Stimulated activated CD8-positive, alpha-beta memory T cell treated with anti-CD3 and anti-CD28 coated beads, Interleukin-15, amount 100 ng/mL, for 48 hours (primary cell): ENCODE results near the gene NISCH.

Source experiments
- DNase-seq, 2 donors: peaks; one replicate each; pipeline ENCODE4 v3.0.0-alpha.2; 2020; ENCODE audit warnings: low read depth in 2 of 2

NISCH gene

DNA sequence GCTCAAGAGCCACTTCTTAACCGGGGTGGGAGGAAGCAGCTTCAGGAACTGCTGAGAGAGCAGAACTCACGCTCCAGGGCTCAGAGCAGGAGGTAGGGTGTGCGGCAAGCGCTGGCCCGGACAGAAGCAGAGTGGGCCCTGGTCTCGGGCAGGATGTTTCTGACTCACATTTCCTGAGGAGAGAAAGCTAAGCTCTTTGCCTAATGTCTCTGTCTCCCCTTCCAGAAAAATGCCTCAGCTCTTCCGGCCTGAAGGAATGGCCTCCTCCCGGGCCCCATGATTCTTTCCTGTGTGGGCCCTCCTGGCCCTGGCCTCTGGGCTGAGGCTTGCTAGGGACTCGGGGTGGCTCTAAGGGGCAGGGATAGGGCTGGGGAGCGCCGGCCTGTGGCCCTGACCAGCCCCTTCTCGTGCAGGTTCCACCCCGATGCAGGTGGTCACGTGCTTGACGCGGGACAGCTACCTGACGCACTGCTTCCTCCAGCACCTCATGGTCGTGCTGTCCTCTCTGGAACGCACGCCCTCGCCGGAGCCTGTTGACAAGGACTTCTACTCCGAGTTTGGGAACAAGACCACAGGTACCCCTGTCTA is 35.6 kb downstream of the NISCH start:
- no peak for DNase-seq

DNA sequence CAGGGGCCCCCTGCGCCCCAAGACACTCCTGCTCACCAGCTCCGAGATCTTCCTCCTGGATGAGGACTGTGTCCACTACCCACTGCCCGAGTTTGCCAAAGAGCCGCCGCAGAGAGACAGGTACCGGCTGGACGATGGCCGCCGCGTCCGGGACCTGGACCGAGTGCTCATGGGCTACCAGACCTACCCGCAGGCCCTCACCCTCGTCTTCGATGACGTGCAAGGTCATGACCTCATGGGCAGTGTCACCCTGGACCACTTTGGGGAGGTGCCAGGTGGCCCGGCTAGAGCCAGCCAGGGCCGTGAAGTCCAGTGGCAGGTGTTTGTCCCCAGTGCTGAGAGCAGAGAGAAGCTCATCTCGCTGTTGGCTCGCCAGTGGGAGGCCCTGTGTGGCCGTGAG is 36.7 kb downstream of the NISCH start:
- DNase-seq, result no peak

DNA sequence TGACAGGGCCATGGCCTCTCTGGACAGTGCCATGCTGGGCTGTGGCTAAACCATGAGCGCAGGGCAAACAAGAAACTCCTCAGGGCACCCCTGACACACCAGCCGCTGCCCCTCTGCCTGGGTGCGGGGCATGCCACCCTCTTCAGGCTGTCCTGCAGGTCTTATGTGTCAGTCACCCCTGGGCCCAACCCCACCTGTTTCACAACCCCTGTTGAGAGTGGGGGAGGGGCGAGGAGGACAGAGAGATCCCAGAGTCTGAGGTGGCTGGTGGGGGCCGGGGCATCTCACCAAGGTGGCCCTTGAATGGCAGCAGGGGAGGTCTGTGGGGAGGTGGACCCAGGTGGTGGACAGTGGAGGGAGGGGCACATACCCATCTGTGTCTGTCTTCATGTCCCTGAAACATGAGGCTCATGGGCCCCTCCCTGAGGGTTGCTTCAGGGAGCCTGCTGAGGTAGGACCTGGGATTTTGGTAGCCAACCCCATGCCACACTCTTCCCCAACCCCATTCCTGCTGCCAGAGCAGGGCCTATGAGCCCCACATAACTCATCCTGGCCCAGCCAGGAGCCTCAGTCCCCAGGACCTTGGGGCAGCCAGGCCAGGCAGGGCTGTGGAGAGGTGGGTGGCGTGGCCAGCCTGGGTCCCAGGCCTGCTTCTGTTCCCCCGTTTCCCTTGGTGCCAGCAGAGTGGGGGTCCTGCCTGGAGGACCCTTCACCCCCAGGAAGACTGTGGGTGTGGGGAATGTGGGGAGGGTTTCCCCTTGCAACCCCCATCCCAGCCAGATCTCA is 38.0 kb downstream of the NISCH start:
- DNase-seq, result no peak

DNA sequence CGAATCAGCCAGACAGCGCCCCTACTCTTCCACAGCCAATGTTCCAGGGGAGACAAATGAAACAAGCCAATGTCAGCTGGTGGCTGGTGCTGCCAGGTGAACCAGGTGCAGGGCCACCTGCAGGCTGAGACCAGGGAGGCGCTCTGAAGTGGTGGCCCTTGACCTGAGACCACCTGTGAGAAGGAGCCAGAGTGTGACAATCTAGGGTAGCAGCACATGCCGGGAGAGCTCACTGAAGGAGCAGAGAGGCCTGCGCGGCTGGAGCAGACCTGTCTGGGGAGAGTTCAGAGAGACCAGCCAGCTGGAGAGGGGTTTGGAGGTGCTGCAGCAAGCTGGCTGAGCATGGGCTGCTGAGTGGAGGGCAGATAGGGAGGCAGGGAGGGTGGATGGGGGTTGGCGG is 39.0 kb downstream of the NISCH start:
- no peak for DNase-seq

DNA sequence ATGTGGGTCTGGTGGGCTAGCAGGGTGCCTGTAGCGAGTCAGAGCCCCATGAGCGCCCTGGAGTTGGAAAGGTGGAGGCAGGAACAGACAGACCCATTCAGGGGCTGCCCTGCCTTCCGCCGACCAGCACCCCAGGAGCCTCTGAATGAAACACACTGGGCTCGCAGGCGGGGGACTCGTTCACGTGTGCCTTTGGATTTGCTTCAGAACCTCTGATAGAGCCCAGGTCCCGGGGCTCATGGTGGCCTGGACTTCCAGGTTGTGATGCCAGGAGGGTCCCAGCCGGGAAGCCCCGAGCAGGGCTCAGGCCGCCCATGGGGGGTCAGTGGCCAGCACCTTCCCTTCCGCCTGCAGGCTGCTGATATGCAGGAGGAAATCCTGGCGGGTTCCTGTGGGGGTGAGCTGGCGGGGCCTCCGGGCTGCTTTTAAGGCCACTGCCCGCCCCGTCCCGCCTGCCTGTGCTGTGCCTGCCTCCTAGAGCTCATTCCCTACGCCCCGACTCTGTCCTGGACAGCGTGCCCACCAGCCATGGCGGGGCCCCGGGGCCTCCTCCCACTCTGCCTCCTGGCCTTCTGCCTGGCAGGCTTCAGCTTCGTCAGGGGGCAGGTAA is 39.6 kb downstream of the NISCH start, which contains the start of gene STAB1:
Gene STAB1, plus strand, starts transcription at position 453 of the 610 bp plus-strand sequence. Its CDS starts 76 bp downstream, at position 529.
- no peak for DNase-seq

DNA sequence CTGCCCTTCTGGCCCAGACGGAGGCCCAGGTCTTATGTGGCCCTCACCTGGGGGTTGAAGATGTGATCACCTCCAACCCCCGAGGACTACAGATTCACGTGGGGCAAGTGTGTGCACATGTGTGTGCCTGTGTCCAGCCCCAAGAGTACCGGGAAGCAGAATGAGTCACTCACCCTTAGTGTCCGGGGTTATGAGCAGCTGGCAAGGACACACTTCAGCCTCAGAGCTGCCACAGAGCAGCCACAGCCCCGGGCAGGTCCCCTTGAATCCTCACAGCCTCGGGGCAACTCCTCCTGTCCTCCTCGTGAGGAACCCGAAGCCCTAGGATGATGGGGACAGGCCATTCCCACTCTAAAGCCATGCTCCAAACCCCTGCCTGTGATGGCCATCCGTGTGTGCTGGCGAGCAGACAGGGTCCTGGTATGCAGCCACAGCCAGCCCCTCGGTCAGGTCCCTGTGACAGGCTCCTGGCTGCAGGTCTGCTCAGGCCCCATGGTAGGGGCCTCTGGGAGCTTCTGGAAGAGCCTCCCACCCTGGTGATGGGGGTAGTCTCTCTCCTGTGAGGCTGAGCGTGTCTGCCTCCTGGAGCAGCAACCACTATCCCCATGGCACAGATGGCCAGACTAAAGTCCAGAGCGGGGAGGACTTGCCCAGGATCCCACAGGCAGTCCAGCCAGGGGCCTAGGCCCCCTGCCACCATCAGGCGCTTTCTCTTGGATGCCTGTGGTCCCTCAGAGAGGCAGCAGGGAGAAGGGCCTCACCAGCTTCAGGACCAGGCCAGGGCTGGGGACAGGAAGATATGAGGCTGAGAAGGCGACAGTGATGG is 40.6 kb downstream of the NISCH start:
- DNase-seq, result no peak

DNA sequence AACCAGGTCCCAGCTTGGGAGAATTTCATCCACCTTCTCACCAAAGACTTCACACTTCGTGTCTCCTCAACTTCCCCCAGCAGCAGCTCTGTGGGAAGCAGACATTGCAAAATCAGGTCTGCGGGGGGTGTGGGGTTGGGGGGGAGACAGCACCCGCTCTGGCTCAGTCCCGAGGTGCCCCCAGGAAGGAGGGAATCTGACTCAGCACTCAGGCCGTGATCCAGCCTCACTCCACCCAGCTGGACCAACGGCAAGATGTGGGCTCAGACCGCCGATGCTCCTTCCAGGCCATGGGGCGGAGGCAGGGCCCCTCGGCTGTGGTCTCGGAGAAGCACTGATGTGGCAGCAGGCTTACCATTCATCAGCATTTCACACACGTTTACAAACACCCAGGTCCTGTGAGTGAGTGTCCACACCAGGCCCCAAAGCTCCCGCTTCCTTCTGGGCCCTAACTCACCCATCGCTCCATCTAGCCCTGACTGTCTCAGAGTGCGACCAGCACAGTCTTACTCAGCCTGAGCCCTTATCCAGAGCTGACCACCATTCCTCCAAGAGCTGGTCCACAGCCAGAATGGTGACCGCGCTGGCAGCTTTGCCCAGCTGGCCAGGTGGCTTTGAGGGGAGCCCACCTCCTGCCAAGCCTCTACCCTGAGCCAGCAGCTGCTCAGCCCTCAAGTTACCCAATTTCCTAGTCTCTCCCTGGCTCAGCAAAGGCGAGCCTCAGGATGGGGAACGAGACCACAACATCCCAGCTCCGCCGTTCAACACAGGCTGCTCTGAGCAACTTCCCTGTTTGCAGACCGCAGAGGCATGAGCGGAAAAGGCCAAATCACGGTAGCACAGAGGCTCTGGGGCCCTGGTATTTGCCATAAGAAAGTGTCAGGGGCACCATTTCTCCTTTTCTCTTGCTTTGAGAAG is 43.0 kb downstream of the NISCH start:
- DNase-seq, result no peak

DNA sequence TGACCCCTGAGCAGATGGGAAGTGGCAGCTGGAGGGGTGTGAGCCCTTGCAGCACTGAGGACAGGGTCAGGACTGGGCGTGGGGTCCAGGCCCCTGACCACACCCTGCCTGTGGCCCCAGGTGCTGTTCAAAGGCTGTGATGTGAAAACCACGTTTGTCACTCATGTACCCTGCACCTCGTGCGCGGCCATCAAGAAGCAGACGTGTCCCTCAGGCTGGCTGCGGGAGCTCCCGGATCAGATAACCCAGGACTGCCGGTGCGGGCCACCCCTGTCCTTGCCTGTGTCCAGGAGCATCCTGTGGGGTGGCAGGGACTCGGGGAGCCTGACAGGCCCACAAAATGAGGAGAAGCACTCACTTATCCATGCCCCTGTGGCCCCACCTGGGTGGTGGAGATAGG is 45.6 kb downstream of the NISCH start:
- no peak for DNase-seq

DNA sequence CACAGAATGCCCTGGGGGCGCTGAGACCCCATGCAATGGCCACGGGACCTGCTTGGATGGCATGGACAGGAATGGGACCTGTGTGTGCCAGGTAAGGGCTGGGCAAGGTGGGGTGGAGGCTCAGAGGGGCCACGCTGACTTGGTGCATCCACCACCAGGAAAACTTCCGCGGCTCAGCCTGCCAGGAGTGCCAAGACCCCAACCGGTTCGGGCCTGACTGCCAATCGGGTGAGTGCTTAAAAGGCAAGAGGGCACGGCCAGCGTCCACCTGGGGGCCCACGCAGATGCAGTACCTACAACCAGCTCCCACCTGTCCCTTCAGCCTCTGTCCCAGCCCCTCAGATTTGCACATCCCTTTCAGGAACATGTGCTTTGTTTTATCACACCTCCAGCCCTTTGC is 46.6 kb downstream of the NISCH start:
- DNase-seq, result no peak

DNA sequence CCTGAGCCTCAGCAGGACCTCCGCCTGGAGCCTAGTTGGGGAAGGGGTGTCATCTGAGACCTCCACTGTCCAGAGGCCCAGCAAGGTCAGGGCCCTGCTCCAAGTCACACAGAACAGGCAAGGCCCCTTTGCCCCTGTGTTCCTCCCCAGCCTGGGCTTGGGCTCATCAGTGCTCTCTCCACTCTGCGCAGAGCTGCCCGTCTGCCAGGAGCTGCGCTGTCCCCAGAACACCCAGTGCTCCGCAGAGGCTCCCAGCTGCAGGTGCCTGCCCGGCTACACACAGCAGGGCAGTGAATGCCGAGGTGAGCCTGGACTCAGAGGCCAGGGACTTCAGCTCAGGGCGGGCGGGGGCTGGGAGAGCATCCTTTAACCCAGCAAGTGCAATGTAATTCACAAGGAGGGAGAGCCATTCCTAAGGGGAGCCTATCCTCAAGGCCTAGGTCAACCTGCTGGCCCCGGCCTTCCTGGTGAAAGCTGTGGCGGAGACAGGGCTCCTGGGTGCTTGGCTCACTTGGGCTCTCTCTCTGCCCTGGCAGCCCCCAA is 47.5 kb downstream of the NISCH start:
- no peak for DNase-seq

DNA sequence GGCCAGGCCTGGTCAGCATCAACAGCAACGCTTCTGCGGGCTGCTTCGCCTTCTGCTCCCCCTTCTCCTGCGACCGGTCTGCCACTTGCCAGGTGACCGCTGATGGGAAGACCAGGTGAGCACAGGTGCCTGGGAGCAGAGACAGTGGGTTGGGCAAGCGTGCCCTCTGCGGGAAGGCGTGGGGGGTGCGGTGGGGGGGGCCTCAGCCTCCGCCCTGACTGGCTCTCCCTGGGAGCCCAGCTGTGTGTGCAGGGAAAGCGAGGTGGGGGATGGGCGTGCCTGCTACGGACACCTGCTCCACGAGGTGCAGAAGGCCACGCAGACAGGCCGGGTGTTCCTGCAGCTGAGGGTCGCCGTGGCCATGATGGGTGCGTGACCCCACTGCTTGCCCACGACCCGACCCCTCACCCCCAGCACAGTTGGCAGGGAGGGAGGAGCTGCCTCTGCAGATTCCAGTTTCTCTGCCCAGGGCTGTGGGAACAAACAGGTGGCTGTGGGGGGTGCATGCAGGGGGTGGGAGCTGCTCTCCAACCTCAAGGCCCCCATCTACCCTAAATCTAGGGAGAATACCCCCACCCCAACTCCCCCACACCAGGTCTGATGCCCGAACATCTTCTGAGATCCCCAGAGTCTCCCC is 48.5 kb downstream of the NISCH start:
- DNase-seq, result no peak

DNA sequence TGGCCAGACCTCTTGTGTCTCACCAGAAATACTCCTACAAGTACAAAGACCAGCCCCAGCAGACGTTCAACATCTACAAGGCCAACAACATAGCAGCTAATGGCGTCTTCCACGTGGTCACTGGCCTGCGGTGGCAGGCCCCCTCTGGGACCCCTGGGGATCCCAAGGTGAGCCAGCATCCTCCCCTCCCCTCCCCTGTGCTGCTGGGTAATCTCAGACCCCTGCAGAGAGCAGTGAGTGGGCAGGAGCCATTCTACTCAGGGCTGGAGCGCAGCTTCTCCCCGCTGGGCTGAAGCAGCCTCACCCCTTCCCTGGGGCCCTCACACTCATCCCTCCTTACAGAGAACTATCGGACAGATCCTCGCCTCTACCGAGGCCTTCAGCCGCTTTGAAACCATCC is 49.6 kb downstream of the NISCH start:
- no peak for DNase-seq

DNA sequence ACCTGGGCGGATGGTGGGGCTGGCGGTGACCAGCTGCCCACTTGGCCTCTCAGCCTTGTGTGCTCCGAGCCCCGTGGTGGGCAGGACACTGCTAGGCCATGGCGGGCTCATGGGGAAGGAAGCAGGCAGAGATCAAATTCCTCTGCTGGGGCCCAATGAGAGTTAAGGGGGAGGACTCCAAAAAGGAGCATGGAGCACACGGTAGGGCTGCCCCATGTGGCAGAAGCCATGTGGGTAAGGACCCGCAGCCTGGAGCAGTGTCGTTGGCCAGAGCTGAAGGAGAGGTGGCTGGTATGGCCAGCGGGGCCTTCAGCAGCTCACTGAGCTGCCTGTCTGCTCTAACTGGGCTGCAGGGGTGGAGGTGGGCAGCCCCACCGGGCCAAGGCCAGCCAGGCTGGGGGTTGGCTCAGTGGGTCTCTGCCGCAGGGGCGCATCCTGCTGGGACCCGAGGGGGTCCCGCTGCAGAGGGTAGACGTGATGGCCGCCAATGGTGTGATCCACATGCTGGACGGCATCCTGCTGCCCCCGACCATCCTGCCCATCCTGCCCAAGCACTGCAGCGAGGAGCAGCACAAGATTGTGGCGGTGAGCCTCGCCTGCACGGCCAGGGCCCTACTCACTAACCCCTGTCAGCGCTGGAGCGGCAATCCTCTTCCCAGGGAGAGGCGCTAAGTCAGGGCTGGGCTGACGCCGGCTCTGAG is 51.0 kb downstream of the NISCH start:
- DNase-seq, result no peak

DNA sequence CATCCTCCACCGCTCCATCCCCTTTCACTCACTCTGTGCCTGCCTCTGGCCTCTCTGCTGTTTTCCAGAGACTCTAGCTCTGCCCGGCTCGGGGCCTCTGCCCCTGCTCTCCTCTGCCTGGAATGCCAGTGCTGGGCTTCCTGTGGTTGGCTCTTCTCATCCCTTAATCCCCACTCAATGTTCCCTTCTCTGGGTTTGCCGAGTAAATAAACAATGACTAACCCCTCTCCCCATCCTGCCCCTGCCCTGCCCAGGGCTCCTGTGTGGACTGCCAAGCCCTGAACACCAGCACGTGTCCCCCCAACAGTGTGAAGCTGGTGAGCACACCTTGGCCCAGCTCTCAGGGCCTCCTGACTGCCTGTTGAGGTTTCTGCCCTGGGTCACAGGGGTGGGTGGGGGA is 52.0 kb downstream of the NISCH start:
- DNase-seq, result no peak

DNA sequence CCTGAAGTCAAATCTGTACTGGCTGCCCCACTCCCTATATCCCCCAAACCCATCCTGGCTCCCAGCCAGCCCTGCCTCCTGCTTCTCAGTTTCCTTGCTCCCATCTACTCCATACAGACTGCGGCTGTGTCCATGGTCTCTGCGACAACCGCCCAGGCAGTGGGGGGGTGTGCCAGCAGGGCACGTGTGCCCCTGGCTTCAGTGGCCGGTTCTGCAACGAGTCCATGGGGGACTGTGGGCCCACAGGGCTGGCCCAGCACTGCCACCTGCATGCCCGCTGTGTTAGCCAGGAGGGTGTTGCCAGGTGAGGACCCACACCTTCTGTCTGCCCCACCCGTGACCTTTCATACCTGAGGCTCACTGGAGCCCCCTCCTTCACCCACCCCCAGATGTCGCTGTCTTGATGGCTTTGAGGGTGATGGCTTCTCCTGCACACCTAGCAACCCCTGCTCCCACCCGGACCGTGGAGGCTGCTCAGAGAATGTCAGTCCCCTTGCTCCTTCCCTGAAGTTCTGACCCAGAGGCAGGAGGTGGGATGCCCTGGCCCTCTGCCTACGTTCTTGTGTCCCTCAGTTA is 54.4 kb downstream of the NISCH start:
- DNase-seq, result no peak

DNA sequence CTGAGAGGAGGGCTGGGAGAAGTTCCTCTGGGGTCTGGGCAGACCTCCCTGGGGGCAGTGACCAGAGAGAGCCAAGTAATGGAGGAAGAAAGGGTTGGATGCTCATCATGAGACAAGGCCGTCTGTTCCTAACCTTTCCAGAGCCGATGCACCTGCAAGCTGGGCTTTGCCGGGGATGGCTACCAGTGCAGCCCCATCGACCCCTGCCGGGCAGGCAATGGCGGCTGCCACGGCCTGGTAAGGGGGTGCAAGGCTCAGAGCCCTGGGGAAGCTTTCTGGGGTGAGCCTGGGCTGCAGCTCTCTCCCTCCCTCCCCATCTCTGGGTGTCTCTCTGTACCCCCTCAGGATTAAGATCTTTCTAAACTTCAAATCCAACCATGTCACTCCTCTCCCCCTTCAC is 56.1 kb downstream of the NISCH start:
- no peak for DNase-seq

DNA sequence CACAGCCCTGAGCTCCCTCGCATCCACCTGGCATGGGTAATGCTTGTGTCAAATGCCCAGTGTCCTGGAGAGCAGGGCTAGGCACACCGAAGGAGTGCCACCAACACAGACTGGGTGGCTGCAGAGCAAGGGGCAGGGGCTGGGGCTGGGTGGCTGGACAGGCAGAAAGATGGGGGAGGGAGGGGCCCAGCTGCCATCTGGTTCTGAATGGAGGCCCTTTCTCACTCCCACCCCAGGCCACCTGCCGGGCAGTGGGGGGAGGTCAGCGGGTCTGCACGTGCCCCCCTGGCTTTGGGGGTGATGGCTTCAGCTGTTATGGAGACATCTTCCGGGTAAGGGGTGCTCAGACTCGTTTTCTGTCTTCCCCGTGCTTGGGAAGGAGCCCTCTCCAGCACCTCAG is 56.7 kb downstream of the NISCH start:
- DNase-seq, result no peak

DNA sequence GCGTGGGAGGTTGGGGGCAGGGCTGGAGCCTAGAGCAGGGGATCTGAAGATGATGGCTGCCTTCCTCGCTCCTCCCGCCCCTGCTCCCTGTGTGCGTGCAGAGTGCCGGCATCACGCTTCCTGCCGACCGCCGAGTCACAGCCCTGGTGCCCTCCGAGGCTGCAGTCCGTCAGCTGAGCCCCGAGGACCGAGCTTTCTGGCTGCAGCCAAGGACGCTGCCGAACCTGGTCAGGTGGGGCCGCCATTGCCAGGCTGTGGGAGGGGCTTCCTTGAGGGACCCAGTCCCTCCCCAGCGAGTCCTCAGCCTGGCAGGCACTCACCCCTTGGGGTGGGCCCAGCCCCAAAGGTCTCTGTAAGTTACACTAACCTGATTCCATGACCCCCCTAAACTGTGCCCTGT is 57.3 kb downstream of the NISCH start:
- no peak for DNase-seq

DNA sequence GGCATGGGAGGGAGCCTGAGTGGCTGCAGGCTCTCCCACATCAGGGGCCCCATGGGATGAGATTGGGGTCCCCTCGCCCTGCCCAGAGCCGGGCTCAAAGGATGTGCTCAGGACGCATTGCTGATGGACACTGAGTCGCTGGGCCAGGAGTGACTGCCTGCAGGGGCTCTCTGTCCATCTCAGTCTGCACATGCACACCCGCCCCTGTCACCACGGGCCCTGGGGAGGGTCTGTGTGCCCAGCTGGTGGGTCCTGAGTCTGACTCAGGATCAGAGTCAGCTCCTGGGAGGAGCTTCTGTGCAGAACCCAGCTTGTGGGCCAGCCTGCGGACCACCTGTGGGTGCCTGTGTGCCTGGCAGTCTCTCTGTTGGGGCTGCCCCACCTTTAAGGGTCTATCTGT is 57.9 kb downstream of the NISCH start:
- no peak for DNase-seq

DNA sequence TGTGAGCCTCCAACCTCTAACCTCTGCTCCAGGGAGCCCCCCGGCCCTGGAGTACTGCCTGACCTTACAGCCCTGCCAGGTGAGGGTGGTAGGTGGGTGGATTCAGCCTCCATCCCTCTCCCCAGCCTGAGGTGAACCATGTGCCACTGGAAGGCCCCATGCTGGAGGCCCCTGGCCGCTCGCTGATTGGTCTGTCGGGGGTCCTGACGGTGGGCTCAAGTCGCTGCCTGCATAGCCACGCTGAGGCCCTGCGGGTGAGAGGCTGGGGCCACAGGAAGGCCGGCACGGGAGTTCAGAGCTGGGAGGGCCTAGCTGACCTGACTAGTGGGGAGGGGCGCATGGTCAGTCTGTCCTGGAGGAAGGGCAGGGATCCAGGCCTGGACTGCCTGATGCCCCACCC is 59.2 kb downstream of the NISCH start:
- DNase-seq, result no peak
